Stimulated activated CD8-positive, alpha-beta memory T cell treated with anti-CD3 and anti-CD28 coated beads, Interleukin-12 subunit alpha, Interleukin-12 subunit beta, amount 100 ng/mL, for 24 hours (primary cell): Measurements from ENCODE around the gene LAS1L.
"Not testable (repeated sequence)": the region's sequence is repeated elsewhere in the genome, so short reads cannot be mapped to it uniquely, and the experiment has no call there.

Source experiments
- DNase-seq: peaks from one replicate; pipeline ENCODE4 v3.0.0-alpha.2; 2020; ENCODE audit errors: extremely low read depth

Gene LAS1L

DNA sequence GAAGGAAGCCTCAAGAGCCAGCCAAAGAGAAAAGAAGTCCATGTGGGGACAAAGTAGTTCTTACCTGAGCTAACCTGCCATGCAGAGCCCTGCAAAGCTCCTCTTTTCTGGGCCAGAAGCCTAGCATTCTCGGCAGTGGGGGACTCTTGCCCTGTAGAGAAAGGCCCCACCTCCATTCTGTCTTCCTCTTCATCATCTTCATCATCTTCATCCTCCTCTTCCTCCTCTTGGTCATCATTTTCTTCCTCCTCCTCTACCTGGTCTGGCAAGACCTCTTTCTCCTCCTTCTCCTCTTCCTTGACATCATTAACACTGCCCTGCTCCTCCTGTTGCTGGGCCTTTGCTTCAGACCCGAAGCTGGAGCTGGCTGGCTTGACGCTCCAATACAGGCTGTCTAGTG lies 16.7 kb downstream of the LAS1L start:
- DNase-seq, result no peak

DNA sequence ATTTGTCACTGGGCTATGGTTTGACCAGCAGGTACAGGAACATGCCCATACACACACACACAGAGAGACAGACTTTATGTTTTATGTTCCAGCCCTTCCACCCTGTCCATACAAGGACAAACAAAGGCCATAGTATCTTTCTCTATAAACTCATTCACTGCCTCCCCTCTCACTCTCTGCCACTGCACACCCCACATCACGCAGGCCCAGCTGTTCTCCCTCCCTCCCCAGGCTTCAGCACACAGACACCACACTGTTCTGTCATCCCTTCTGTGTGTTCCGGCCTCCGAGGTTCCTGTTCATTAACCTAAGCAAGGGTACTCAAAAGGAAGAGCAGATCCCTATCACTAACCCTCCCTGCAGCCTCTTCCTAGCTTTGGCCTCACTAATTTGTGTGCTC lies 17.8 kb downstream of the LAS1L start:
- no peak for DNase-seq

DNA sequence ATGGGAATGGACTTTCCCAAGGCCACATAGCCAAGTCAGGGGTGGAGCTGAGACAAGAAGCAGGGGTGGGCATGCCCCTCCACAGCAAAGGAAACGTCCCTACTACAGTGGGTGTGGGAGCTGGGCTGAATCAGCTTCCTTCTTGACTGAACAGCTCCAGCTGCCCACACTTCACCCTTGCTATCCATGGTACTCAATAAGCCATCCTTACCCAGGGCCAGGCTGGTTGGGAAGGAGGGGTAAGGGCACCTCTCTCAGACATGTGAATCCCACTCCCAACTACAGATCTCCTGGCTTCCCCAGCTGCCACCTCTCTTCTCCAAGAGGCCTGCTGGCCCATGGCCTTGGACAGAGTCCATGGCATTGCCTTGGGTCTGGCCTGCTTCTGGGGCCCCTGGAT lies 21.0 kb downstream of the LAS1L start:
- DNase-seq, result no peak

DNA sequence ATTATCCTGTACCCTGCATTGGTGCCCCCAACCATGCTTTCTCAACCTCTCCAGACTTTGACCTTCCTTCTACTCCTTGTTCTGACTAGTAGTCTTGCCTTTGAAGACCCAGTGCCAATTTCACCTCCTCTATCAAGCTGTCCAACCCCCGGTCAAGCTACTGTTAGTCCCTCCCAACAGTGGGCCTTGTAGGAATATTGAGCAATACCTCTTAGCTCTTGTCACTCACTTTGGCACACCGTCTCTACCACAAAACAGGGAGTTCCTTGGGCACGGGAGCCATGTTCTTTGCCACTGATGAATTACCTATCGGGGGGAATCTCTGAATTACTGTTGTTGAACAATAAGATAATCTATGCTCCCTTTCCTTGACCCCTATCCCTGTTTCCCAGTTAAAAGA lies 25.2 kb downstream of the LAS1L start:
- DNase-seq, result no peak

DNA sequence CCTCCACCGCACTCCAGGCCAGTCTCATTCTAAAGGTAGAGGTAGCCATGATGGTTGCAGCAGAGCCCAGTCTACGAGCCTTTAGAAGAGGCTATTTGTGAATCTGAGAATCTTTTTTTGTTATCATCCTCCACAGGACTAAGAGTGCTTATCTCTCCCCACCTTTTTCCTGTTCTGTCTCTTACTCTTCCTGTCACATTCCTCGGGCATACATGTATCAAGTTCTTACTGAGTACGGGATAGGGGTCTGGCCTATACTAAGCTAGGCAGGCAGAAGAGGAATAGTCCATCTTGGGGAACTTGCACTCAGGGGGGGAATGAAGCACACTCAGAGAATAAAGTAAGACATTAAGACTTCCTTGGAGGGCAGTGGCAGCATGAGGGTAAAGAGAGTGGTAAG lies 25.7 kb downstream of the LAS1L start:
- DNase-seq, result no peak

DNA sequence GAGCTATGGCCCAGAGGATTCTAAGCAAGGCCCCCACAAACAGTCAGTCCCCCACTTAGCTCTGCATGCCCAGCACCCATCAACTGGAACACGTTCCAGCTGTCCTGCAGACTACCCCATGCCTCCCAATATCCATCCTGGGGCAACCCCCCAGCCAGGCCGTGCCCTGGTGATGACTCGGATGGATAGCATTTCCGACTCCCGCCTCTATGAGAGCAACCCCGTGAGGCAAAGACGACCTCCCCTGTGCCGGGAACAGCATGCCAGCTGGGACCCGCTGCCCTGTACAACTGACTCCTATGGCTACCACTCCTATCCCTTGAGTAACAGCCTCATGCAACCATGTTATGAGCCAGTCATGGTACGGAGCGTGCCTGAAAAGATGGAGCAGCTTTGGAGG lies 32.0 kb downstream of the LAS1L start:
- DNase-seq, result no peak

DNA sequence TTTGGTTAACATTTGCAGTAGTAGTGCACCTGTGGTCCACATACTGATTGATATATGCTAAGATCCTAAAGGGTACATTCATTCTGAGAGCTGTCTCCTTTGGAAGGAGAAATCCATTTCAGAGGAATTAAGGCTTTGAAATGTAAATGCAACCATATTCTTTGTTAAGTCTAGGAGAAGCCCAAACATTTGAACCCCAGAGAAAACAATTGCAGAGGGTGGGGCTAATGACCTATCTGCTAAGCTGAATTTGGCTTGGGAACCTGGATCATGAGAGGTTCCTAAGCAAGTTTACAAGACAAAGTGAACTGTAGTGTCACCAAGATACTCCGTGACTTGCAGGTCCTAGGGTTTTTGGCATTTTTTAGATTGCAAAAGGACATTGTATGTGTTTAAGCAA lies 41.2 kb downstream of the LAS1L start:
- no peak for DNase-seq

DNA sequence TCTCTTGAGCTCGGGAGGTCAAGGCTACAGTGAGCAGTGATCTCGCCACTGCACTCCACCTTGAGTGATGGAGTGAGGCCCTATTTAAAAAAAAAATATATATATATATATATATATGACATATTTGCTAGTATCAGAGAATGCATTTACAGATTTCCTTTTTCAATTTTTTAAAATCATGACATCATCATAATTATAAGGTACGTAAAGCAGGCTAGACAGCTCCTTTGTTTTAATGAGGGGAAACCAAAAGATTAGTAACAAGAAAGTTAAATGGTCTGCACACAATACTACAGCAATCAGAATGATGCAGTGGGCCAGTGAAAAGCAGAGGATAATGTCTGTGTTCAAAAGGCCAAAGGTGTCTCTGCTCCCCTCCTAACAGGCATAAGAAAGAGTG lies 43.0 kb downstream of the LAS1L start:
- no peak for DNase-seq

DNA sequence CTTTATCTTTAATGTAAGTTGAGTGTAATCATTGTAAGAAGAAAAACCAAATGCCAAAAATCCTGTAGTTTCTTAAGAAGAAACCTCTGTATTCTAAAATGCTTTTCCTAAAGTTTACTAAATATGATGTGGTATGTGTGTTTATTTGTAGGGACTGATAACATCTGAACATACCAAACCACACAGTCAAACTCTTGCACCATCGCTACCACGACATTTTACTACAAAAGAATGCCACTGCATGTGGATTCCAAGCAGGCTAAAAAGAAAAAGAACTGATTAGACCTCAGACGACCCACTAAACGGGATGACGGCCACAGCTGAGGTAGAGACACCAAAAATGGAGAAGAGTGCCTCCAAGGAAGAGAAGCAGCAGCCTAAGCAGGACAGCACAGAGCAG lies 46.1 kb downstream of the LAS1L start:
- no peak for DNase-seq

DNA sequence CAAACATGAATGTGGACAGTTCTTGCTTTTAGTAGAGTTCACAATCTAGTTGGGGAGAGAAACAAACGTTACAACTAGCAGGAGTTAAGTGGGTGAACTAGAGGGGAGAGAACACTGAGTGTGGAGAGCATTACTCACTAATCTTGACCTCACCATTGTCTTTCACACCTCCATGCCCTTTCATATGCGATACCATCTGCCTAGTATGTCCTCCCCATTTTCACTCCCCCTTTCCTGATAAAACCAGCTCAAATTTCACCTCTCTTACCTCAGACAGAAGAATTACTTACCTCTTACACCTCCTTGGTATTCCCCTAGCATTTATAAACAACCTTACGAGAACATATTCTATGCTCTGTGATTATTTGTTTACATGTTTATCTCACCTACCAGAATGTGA lies 53.6 kb downstream of the LAS1L start:
- DNase-seq, result no peak

DNA sequence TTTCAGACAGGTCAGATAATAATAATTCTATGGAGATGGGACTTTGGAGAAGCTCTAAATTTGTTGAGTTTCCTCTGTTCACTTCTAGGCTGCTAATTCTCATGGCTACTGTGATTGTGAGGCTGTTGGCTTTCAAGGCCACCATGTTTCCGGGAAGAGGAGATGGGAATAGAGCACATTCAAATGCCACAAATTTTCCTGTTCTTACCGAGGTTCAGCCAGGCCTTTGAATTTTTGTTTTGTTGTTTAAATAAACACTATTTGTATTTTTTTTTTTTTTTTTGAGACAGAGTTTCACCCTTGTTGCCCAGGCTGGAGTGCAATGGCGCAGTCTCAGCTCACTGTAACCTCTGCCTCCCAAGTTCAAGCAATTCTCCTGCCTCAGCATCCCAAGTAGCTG lies 55.5 kb downstream of the LAS1L start:
- not testable (repeated sequence) for DNase-seq

DNA sequence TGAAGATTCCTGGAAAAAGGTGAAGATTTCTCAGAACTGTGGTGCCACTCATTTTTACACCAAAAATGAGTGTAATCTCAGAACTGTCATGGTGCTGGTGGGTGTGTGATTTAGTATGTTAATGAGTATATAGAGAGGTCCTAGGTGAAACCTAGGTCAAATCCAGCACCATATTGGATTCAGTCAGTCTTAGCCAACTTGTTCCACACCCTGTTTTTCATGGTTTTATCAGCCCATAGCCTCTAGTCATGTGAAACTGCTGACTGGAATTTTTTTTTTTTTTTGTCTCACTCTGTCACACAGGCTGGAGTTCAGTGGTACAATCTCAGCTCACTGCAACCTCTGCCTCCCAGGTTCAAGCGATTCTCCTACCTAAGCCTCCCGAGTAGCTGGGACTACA lies 58.0 kb downstream of the LAS1L start:
- no peak for DNase-seq

DNA sequence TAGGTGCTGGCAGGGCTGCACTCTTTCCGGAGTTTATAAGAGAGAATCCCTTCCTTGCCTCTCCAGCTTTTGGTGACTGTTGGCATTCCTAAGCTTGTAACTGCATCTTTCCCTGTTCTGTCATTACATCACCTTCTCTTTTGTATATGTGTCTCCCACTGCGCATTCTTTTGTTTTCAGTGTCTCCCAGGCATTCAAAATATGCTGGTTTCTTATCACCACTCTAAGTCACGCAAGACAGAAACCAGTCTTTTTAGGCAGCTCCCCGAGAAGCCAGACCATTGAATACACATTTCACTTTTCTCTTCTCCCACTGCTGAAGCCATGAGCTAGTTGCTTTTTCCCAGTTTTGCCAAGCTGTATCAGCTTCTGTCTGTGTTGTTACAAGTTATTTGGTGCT lies 71.0 kb downstream of the LAS1L start:
- no peak for DNase-seq
